ENCODE data around the gene PGAP1. TPM values are rescaled to one million over a fixed set of nuclear protein-coding genes. Genes with fewer than 3 reads are reported as not detected.

PGAP1 gene
- total and polyA plus RNA-seq, 9 of the 15 experiments (the other 6 are each of a cell fraction or from before 2014, with no cell fraction given): 0.08 to 0.73 (median 0.52) TPM

DNA sequence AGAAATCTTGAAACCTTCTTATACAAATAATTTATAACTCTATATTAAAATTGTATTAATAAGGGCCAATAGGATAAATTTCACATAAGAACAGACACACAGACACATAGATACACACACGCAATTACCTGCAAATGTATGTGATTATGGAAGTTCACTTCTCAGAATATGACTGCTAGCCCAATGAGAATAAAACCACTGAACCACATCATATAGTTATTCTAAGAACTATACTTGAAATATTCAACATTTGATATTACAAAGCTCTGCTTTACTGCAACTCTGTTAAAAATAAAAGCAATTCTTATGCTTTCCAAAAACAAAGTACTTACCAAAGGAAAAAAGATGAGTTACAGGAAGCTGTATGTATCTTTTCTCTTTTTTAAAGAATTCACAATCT lies 51.1 kb downstream of the PGAP1 start:
- no TSS peak for BruUV-seq (replicated peaks)
- no peak overlapping the region for H3K4me2 ChIP-seq (ENCODE audit: insufficient read depth, low read length)
- H3K9me3 ChIP-seq (replicated peaks; ENCODE audit: control insufficient read depth, insufficient read depth, low read depth, low read length): no peaks in the 10 kb centered on the region
- H3K27ac ChIP-seq (ENCODE audit: extremely low read depth, low read depth, low read length): no peak overlapping the region
- in situ Hi-C loops (cut with MboI): no loop called here
- no peaks in the 10 kb centered on the region for H3K36me3 ChIP-seq (ENCODE audit: control insufficient read depth, insufficient read depth, low read length)
- intact Hi-C loops (cut with micrococcal nuclease): no loop called here
- no peak overlapping the region for H3K9ac ChIP-seq (ENCODE audit: insufficient read depth in 1 of 2, low read depth in 2 of 2, low read length in 2 of 2)
- CTCF ChIA-PET (ENCODE audit: low intra/inter-chr PET ratio): no interaction called here
- no peak overlapping the region for H2AFZ ChIP-seq (ENCODE audit: low read depth, low read length)
- WGBS (ENCODE audit: insufficient coverage, low coverage, missing lambda C conversion rate): 8% methylated on average over 1 of the region's 1 CpG
- FAIRE-seq: no peak
- H4K20me1 ChIP-seq (replicated peaks; ENCODE audit: control insufficient read depth, insufficient read depth, low read length): no peaks in the 10 kb centered on the region
- TF ChIP-seq TEAD1 (CRISPR knock-in tag; IDR thresholded peaks at IDR 0.05) (no peak), CAMTA2 (CRISPR knock-in tag; conservative IDR thresholded peaks at IDR 0.05) (no peak), CTCFL (IDR thresholded peaks at IDR 0.05; ENCODE audit: borderline replicate concordance, insufficient read depth, low read depth, low read length, poor library complexity, severe bottlenecking) (no peak), E2F4 (CRISPR knock-in tag; IDR thresholded peaks at IDR 0.05; ENCODE audit: low read depth) (no peak), ZNF280B (CRISPR knock-in tag; IDR thresholded peaks at IDR 0.05) (no peak), ZNF146 (CRISPR knock-in tag; IDR thresholded peaks at IDR 0.05; ENCODE audit: unreplicated experiment) (no peak), ZNF354B (CRISPR knock-in tag; IDR thresholded peaks at IDR 0.05) (no peak), MTF1 (CRISPR knock-in tag; IDR thresholded peaks at IDR 0.05; ENCODE audit: borderline replicate concordance) (no peak), TAL1 (IDR thresholded peaks at IDR 0.05) (no peak), HDAC2 (IDR thresholded peaks at IDR 0.05) (no peak), SAP30 (IDR thresholded peaks at IDR 0.05; ENCODE audit: borderline replicate concordance, insufficient read depth, low read depth, low read length, poor library complexity, severe bottlenecking) (no peak), ZSCAN32 (CRISPR knock-in tag; IDR thresholded peaks at IDR 0.05) (no peak), ZBTB8A (IDR thresholded peaks at IDR 0.05; ENCODE audit: partially characterized antibody) (no peak)
- no peaks in the 10 kb centered on the region for H3K27me3 ChIP-seq (ENCODE audit: control insufficient read depth in 2 of 2, insufficient read depth in 2 of 2, low read length in 2 of 2)
- no peak for ATAC-seq
- no peaks in the 10 kb centered on the region for H3K4me1 ChIP-seq (replicated peaks in 1 of 2; ENCODE audit: control insufficient read depth in 2 of 2, insufficient read depth in 2 of 2, low read length in 2 of 2)
- POLR2A ChIA-PET: no interaction called here
- no peak for DNase-seq (ENCODE audit: extremely low read depth in 1 of 4, low spot score in 3 of 4)
- H3K4me3 ChIP-seq: no peak overlapping the region
- no peaks in the 10 kb centered on the region for H3K79me2 ChIP-seq (ENCODE audit: control insufficient read depth, insufficient read depth, low read length)
- no peaks in the 10 kb centered on the region for H3K9me1 ChIP-seq (ENCODE audit: control insufficient read depth, insufficient read depth, low read length)
